GM21619 (cell line): Measurements from ENCODE around the gene ZG16.

Experiments
- ATAC-seq: cut with Tn5 transposase; IDR thresholded peaks from one replicate; pipeline ENCODE4 v1.9.1; 2021; ENCODE audit not compliant: unreplicated experiment

Gene ZG16

GRCh38 chr16:29820271-29820701, 42.2 kb downstream of the ZG16 start, which contains the start of gene MVP:
Gene MVP (plus strand): TSS chr16:29820462. CDS start chr16:29830550, 10,088 bp downstream.
- ATAC-seq: no peak

GRCh38 chr16:29820730-29821642, 42.9 kb downstream of the ZG16 start:
- peak; percentile 41 for ATAC-seq

- ATAC-seq: no peak
These were observed 43.6 kb downstream of the ZG16 start for GRCh38 chr16:29821643-29822115.

- ATAC-seq: no peak
These were observed 46.6 kb downstream of the ZG16 start for GRCh38 chr16:29824589-29825144.

- no peak for ATAC-seq
These were observed 47.3 kb downstream of the ZG16 start for GRCh38 chr16:29825145-29826044.

- ATAC-seq: no peak
These were observed 48.3 kb downstream of the ZG16 start for GRCh38 chr16:29826342-29826695.

GRCh38 chr16:29830774-29831173, 52.7 kb downstream of the ZG16 start:
- no peak for ATAC-seq

GRCh38 chr16:29831490-29831889, 53.4 kb downstream of the ZG16 start:
- ATAC-seq: no peak
